GM21786 (cell line): ENCODE results near the gene ADD1.

ENCODE experiments used
- ATAC-seq: cut with Tn5 transposase; IDR thresholded peaks from one replicate; pipeline ENCODE4 v1.9.1; 2021; ENCODE audit not compliant: unreplicated experiment

ADD1 gene

GRCh38 chr4:2833671-2834000 is 10.0 kb upstream of the ADD1 start:
- ATAC-seq, result no peak

- no peak for ATAC-seq
These were observed 9.4 kb upstream of the ADD1 start for GRCh38 chr4:2834001-2834921.

- ATAC-seq, result no peak
These were observed 7.7 kb upstream of the ADD1 start for GRCh38 chr4:2835978-2836377.

DNA sequence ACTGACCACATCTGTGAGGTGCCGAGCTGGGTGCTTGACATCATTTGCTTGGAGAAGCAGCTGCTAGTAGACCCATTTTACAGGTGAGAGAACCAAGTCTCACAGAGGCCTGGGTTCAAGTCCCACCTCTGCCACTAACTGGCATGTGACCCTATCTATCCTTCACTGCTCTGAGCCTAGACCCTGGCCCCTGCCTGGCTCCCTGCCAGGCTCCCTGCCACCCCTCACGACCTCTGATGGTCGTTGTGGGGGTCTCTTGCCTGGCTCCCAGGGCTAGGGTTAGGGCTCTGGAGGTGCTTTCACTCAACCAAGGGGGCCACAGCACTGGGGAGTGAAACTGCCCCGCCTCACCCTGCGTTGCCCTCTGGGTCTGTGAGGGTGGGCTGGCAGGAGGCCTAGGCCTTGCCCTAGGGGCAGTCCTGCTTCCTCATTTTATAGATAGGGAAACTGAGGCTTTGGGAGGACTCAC is 7.2 kb upstream of the ADD1 start:
- no peak for ATAC-seq

GRCh38 chr4:2837110-2837903 is 6.3 kb upstream of the ADD1 start:
- ATAC-seq, result no peak

DNA sequence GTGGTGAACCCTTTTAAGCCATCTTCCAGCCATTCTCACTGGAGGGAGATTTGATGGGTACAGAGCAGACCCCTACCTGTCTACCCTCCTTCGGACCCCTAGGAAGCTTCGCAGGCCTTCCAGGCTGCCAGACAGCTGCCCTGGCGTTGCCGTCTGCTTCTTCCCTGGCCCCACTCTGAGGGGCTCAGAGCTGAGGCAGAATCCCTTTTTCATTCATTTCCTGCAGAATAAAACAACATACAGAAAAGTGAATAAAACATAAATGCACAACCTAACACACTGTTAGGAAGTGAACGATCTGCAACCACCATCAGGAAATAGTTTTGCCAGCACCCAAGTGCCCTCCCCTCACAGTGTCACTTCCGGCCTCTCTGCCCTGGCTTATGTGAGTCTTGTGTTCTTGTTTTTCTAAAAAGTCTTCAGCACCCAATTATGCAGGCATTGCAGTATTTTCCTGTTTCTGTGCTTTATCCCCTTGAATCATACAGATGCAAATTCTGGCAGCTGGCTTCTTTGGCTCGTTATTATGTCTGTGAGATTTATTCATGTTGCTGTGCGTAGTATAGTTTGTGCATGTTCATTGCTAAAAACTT is 5.6 kb upstream of the ADD1 start:
- no peak for ATAC-seq

GRCh38 chr4:2839060-2839459 is 4.6 kb upstream of the ADD1 start:
- no peak for ATAC-seq

- no peak for ATAC-seq
These were observed 869 bp upstream of the ADD1 start for GRCh38 chr4:2842687-2843262.

DNA sequence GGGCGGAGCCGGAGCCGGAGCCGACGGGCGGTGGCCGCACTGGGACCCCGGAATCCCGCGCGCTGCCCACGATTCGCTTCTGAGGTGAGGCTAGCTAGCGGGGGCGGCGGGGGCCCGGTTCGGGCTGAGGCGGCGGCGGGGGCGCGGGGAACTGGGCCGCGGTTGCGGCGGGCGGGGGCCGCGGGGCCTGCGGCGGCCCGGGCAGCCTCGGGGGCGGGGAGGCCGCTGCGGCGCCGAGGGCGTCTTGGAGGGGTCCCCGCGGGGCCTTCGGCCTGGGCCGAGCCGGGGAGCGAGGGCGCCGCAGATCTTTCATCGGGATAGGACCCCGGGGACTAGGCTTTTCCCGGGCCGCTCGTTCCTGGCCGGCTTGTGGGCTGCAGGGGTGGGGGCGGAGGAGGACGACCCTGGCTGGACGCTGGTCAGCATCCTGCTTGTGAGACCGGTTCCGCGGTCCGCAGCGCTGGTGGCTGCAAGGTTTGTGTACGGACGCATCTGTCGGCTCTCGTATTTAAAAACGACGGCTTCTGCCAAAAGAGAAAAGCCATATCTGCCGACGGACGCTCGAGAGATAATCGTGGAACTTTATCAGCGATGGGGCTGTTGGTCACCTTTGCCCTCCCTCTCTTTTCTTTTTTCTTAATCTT is 419 bp downstream of the ADD1 start:
- peak; percentile 3 for ATAC-seq

- ATAC-seq, result no peak
These were observed 2.5 kb downstream of the ADD1 start for GRCh38 chr4:2846172-2846571.

DNA sequence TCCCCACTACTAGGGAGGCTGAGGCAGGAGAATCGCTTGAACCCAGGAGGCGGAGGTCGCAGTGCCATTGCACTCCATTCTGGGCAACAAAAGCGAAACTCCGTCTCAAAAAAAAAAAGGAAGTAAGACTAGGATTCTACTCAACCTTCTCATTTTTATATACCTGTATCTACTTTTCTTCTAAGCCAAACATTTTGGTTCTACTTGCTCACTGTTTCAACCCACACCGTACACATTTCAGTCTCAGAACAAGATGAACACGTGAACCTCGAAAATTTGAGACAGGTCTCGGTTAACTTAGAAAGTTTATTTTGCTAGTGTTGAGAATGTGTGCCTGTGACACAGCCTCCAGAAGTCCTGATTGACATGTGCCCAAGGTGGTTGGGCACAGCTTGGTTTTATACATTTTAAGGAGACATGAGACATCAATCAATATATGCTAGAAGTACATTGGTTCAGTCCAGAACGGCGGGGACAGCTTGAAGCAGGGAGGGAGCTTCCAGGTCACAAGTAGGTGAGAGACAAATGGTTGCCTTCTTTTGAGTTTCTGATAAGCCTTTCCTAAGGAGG is 3.7 kb downstream of the ADD1 start:
- no peak for ATAC-seq

- ATAC-seq, result no peak
These were observed 4.8 kb downstream of the ADD1 start for GRCh38 chr4:2848449-2848848.

GRCh38 chr4:2849267-2850152 is 5.9 kb downstream of the ADD1 start:
- no peak for ATAC-seq

GRCh38 chr4:2850966-2851798 is 7.5 kb downstream of the ADD1 start:
- ATAC-seq, result no peak

DNA sequence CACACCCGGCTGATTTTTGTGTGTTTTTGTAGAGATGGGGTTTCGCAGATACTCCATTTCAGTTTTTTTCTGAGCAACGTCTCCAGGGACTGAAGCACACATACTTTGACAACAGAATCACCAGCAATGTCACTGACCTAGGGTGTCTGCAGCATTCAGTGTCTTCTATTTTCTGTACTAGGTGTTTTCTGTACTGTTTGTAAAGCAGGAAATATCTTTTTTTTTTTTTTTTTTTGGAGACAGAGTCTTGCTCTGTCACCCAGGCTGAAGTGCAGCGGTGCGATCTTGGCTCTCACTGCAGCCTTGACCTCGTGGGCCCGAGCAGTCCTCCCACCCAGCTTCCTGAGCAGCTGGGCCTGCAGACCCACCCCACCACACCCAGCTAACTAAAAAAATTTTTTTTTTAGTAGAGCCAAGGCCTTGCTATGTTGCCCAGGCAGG is 8.9 kb downstream of the ADD1 start:
- ATAC-seq, result peak; percentile 47

GRCh38 chr4:2855584-2855983 is 11.9 kb downstream of the ADD1 start:
- no peak for ATAC-seq

DNA sequence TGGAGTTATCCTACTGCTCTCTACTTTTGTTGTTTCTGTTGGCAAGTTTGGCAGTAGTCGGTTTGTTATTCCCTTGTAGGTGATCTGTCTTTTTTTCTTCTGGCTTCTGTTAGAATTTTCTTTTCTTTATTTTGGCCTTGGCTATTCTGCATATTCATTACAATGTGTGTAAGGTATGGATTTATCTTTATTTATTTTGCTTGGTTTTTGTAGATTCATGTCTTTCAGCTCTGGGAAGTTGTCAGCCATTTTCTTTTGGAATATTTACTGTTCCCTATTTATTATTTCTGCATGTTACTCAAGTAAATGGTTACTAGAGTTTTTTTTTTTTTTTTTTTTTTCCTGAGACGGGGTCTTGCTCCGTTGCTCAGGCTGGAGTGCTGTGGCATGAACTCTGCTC is 12.6 kb downstream of the ADD1 start:
- ATAC-seq, result no peak

- no peak for ATAC-seq
These were observed 13.8 kb downstream of the ADD1 start for GRCh38 chr4:2857349-2857927.
